GM23338 (cell line): ENCODE measurements around the gene CYSRT1. TPM values are rescaled to one million over a fixed set of nuclear protein-coding genes. Genes with fewer than 3 reads are reported as not detected.

Experiments
- ATAC-seq: fragments of 200-7000 bp; cut with Tn5 transposase; 3 replicates; pipeline ENCODE4 v1.9.1; 2020
- DNase-seq: peaks from one replicate; pipeline ENCODE4 v3.0.0-alpha.2; 2015; ENCODE audit warnings: low spot score
- H2AFZ ChIP-seq: fragments of 200-600 bp; sonication (generic); 2 replicates; pipeline ENCODE4 v1.8.0; 2016; ENCODE audit warnings: antibody characterized with exemption, mild to moderate bottlenecking, moderate library complexity
- H3F3A ChIP-seq: fragments of 200-600 bp; sonication (generic); replicated peaks from 2 replicates; pipeline ENCODE4 v1.8.0; 2017; ENCODE audit warnings: antibody characterized with exemption, mixed run types, low read depth
- H3K27ac ChIP-seq: fragments of 200-600 bp; sonication (generic); 2 replicates; pipeline ENCODE4 v1.6.1; 2016; ENCODE audit warnings: low read depth
- H3K27me3 ChIP-seq: fragments of 200-600 bp; sonication (generic); 2 replicates; pipeline ENCODE4 v1.8.0; 2016; ENCODE audit warnings: mild to moderate bottlenecking, mixed run types, moderate library complexity; ENCODE audit not compliant: insufficient read depth
- H3K36me3 ChIP-seq: fragments of 200-600 bp; sonication (generic); 2 replicates; pipeline ENCODE4 v1.8.0; 2016; ENCODE audit warnings: mild to moderate bottlenecking; ENCODE audit not compliant: insufficient read depth
- H3K4me1 ChIP-seq: fragments of 200-600 bp; sonication (generic); 2 replicates; pipeline ENCODE4 v1.8.0; 2016; ENCODE audit warnings: mild to moderate bottlenecking, moderate library complexity; ENCODE audit not compliant: insufficient read depth
- H3K4me2 ChIP-seq: fragments of 200-600 bp; sonication (generic); 2 replicates; pipeline ENCODE4 v1.7.1; 2017; ENCODE audit warnings: mixed run types
- H3K4me3 ChIP-seq: fragments of 200-600 bp; sonication (generic); 2 replicates; pipeline ENCODE4 v1.6.1; 2016; ENCODE audit warnings: mixed run types
- H3K79me2 ChIP-seq: fragments of 200-600 bp; sonication (generic); replicated peaks from 2 replicates; pipeline ENCODE4 v1.8.0; 2017; ENCODE audit warnings: mild to moderate bottlenecking; ENCODE audit not compliant: insufficient read depth
- H3K9me2 ChIP-seq: fragments of 200-600 bp; sonication (generic); 2 replicates; pipeline ENCODE4 v1.8.0; 2017; ENCODE audit not compliant: insufficient read depth
- H4K20me1 ChIP-seq: fragments of 200-600 bp; sonication (generic); replicated peaks from 2 replicates; pipeline ENCODE4 v1.8.0; 2017; ENCODE audit warnings: mild to moderate bottlenecking; ENCODE audit not compliant: insufficient read depth
- H3K27ac Mint-ChIP-seq: 2 replicates; pipeline ENCODE4 v1.8.0; 2020; ENCODE audit warnings: inconsistent platforms, mild to moderate bottlenecking, moderate library complexity, mixed read lengths
- H3K27me3 Mint-ChIP-seq: 3 replicates; pipeline ENCODE4 v1.8.0; 2022; ENCODE audit warnings: low read depth, mild to moderate bottlenecking, moderate library complexity, mixed read lengths, inconsistent platforms; ENCODE audit not compliant: insufficient read depth, poor library complexity
- H3K36me3 Mint-ChIP-seq: 3 replicates; pipeline ENCODE4 v1.8.0; 2021; ENCODE audit warnings: low read depth, mild to moderate bottlenecking, inconsistent platforms, moderate library complexity, mixed read lengths
- H3K4me1 Mint-ChIP-seq: 3 replicates; pipeline ENCODE4 v1.8.0; 2020; ENCODE audit warnings: mild to moderate bottlenecking, inconsistent platforms, mixed read lengths
- H3K4me3 Mint-ChIP-seq: 3 replicates; pipeline ENCODE4 v1.8.0; 2021; ENCODE audit warnings: moderate library complexity, mild to moderate bottlenecking, inconsistent platforms, mixed read lengths
- H3K9me3 Mint-ChIP-seq: 3 replicates; pipeline ENCODE4 v1.8.0; 2020; ENCODE audit warnings: moderate library complexity, mild to moderate bottlenecking, inconsistent platforms, mixed read lengths
- CTCF ChIP-seq, 2 experiments: fragments of 200-600 bp in 1 of 2; sonication (generic) in 1 of 2; conservative IDR thresholded peaks; 2 replicates each; pipeline versions ENCODE4 v1.5.1 to v1.6.1; 2016 to 2017; ENCODE audit warnings: antibody characterized with exemption in 2 of 2, low read depth in 2 of 2, mild to moderate bottlenecking in 2 of 2, moderate library complexity in 1 of 2
- EZH2 ChIP-seq: fragments of 200-600 bp; sonication (generic); IDR thresholded peaks from one replicate; pipeline ENCODE4 v1.8.0; 2017; ENCODE audit warnings: antibody characterized with exemption, mild to moderate bottlenecking, low read depth; ENCODE audit not compliant: unreplicated experiment
- EZH2phosphoT487 ChIP-seq: fragments of 200-600 bp; sonication (generic); IDR thresholded peaks from one replicate; pipeline ENCODE4 v1.8.1; 2018; ENCODE audit warnings: antibody characterized with exemption; ENCODE audit not compliant: unreplicated experiment
- JUNB ChIP-seq: IDR thresholded peaks from one replicate; pipeline ENCODE4 v1.6.1; 2016; ENCODE audit warnings: antibody characterized with exemption; ENCODE audit not compliant: unreplicated experiment
- NANOG ChIP-seq: IDR thresholded peaks from 2 replicates; pipeline ENCODE4 v1.6.1; 2016; ENCODE audit warnings: antibody characterized with exemption, borderline replicate concordance
- POLR2AphosphoS5 ChIP-seq: IDR thresholded peaks from 2 replicates; pipeline ENCODE4 v1.6.1; 2016; ENCODE audit warnings: antibody characterized with exemption, low read depth
- REST ChIP-seq: IDR thresholded peaks from one replicate; pipeline ENCODE4 v1.6.1; 2018; ENCODE audit warnings: antibody characterized with exemption; ENCODE audit not compliant: unreplicated experiment
- ZNF114 ChIP-seq: fragments of 250-450 bp; sonication (Bioruptor Pico); IDR thresholded peaks from 2 replicates; pipeline ENCODE4 v1.5.0; 2020; ENCODE audit warnings: mild to moderate bottlenecking, moderate library complexity
- ZNF331 ChIP-seq: fragments of 250-450 bp; sonication (Bioruptor Pico); IDR thresholded peaks from 2 replicates; pipeline ENCODE4 v1.5.0; 2020; ENCODE audit warnings: low read depth, mild to moderate bottlenecking, moderate library complexity
- polyA plus RNA-seq: library from polyadenylated mRNA; unstranded; fragments of >200 nt; fragmentation: Nextera tagmentation; extraction: Ambion mirVana; gene quantifications from 2 replicates; pipeline ENCODE4 v1.2.1, GENCODE V29; 2016
- total RNA-seq: library from RNA; depleted of rRNA; stranded (reverse); fragments of >200 nt; shearing (Covaris generic); gene quantifications from 2 replicates; pipeline ENCODE4 v1.2.3, GENCODE V29; 2014
- TF ChIP-seq, protein P1 (sequence below): fragments of 250-450 bp; sonication (Bioruptor Pico); IDR thresholded peaks from 2 replicates; pipeline ENCODE4 v1.5.0; 2020; ENCODE audit warnings: mild to moderate bottlenecking, moderate library complexity

The CYSRT1 gene
- total and polyA plus RNA-seq, 2 experiments from 2014 or later = 2.0 to 3.2 TPM

DNA sequence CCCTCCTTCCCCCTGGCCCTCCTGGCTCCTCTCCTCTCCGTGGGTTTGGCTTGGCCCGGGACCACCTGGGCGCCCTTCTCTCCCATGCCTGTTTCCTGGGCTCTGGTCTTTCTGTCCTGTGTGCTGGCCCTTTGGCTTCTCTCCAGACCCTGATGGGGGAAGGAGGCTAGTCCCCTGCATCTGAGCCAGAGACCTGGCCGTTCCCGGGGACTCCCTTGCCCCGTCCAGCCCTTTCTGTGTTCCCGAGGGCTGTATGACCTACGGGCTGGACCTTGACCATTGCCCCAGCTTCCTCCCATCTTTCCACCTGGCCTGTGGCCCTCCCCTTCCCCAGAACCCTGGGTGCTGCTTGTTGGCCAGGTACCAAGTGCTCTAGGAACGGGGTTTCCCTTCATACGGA, 38.5 kb downstream of the CYSRT1 start (continued):
- TF ChIP-seq, protein P1, sequence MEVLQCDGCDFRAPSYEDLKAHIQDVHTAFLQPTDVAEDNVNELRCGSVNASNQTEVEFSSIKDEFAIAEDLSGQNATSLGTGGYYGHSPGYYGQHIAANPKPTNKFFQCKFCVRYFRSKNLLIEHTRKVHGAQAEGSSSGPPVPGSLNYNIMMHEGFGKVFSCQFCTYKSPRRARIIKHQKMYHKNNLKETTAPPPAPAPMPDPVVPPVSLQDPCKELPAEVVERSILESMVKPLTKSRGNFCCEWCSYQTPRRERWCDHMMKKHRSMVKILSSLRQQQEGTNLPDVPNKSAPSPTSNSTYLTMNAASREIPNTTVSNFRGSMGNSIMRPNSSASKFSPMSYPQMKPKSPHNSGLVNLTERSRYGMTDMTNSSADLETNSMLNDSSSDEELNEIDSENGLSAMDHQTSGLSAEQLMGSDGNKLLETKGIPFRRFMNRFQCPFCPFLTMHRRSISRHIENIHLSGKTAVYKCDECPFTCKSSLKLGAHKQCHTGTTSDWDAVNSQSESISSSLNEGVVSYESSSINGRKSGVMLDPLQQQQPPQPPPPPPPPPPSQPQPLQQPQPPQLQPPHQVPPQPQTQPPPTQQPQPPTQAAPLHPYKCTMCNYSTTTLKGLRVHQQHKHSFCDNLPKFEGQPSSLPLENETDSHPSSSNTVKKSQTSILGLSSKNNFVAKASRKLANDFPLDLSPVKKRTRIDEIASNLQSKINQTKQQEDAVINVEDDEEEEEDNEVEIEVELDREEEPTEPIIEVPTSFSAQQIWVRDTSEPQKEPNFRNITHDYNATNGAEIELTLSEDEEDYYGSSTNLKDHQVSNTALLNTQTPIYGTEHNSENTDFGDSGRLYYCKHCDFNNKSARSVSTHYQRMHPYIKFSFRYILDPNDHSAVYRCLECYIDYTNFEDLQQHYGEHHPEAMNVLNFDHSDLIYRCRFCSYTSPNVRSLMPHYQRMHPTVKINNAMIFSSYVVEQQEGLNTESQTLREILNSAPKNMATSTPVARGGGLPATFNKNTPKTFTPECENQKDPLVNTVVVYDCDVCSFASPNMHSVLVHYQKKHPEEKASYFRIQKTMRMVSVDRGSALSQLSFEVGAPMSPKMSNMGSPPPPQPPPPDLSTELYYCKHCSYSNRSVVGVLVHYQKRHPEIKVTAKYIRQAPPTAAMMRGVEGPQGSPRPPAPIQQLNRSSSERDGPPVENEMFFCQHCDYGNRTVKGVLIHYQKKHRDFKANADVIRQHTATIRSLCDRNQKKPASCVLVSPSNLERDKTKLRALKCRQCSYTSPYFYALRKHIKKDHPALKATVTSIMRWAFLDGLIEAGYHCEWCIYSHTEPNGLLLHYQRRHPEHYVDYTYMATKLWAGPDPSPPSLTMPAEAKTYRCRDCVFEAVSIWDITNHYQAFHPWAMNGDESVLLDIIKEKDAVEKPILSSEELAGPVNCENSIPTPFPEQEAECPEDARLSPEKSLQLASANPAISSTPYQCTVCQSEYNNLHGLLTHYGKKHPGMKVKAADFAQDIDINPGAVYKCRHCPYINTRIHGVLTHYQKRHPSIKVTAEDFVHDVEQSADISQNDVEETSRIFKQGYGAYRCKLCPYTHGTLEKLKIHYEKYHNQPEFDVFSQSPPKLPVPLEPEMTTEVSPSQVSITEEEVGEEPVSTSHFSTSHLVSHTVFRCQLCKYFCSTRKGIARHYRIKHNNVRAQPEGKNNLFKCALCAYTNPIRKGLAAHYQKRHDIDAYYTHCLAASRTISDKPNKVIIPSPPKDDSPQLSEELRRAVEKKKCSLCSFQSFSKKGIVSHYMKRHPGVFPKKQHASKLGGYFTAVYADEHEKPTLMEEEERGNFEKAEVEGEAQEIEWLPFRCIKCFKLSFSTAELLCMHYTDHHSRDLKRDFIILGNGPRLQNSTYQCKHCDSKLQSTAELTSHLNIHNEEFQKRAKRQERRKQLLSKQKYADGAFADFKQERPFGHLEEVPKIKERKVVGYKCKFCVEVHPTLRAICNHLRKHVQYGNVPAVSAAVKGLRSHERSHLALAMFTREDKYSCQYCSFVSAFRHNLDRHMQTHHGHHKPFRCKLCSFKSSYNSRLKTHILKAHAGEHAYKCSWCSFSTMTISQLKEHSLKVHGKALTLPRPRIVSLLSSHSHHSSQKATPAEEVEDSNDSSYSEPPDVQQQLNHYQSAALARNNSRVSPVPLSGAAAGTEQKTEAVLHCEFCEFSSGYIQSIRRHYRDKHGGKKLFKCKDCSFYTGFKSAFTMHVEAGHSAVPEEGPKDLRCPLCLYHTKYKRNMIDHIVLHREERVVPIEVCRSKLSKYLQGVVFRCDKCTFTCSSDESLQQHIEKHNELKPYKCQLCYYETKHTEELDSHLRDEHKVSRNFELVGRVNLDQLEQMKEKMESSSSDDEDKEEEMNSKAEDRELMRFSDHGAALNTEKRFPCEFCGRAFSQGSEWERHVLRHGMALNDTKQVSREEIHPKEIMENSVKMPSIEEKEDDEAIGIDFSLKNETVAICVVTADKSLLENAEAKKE (CRISPR knock-in tag) = no peak
- TF ChIP-seq REST (no peak), ZNF114 (CRISPR knock-in tag) (no peak), POLR2AphosphoS5 (no peak), JUNB (no peak)

GRCh38 chr9:137264067-137264466, 39.1 kb downstream of the CYSRT1 start:
- peaks cover 32% of the 10 kb centered on the region for H3K36me3 Mint-ChIP-seq
- Histone ChIP-seq H3K27me3 (no peaks in the 10 kb centered on the region), H3F3A (0 out of 2 replicates have a peak, but pooled peaks cover 7% of the 10 kb centered on the region), H3K79me2 (no peaks in the 10 kb centered on the region), H2AFZ (no peak overlapping the region), H3K4me1 (no peaks in the 10 kb centered on the region), H3K9me2 (no peaks in the 10 kb centered on the region), H3K4me2 (no peak overlapping the region), H3K36me3 (peaks cover 13% of the 10 kb centered on the region), H3K4me3 (no peak overlapping the region), H3K27ac (no peak overlapping the region), H4K20me1 (0 out of 2 replicates have a peak, but pooled peaks cover 4% of the 10 kb centered on the region)
- no peak overlapping the region for H3K27ac Mint-ChIP-seq
- DNase-seq = no peak
- H3K4me1 Mint-ChIP-seq = peaks cover 4% of the 10 kb centered on the region; the same call in 2 of the 3 replicates
- no peak for ATAC-seq
- peaks cover 14% of the 10 kb centered on the region for H3K27me3 Mint-ChIP-seq
- no peaks in the 10 kb centered on the region; the same call in 2 of the 3 replicates for H3K9me3 Mint-ChIP-seq
- no peak overlapping the region for H3K4me3 Mint-ChIP-seq
- TF ChIP-seq POLR2AphosphoS5 (no peak), ZNF114 (CRISPR knock-in tag) (no peak), EZH2 (no peak), ZNF331 (CRISPR knock-in tag) (no peak), REST (no peak), CTCF (conservative IDR thresholded peaks at IDR 0.05; ENCODE audit: low read depth in 2 of 2) (no peak), EZH2phosphoT487 (no peak), NANOG (no peak)
